ENCODE data around the gene A2M. TPM values are rescaled to one million over a fixed set of nuclear protein-coding genes. Genes with fewer than 3 reads are reported as not detected.

Gene A2M
- total and polyA plus RNA-seq, 2 of the 13 experiments (the other 11 are each of a cell fraction or from before 2014, with no cell fraction given): 2,807 to 6,551 TPM

- TF ChIP-seq PAXIP1 (CRISPR knock-in tag; conservative IDR thresholded peaks at IDR 0.05): no peak
- TF ChIP-seq MZF1 (CRISPR knock-in tag; IDR thresholded peaks at IDR 0.05; ENCODE audit: borderline replicate concordance): no peak
- no peak; the same call in 1 of the 2 replicates for TF ChIP-seq ZNF703 (CRISPR knock-in tag; IDR thresholded peaks at IDR 0.05; ENCODE audit: borderline replicate concordance)
- TF ChIP-seq, protein P1, sequence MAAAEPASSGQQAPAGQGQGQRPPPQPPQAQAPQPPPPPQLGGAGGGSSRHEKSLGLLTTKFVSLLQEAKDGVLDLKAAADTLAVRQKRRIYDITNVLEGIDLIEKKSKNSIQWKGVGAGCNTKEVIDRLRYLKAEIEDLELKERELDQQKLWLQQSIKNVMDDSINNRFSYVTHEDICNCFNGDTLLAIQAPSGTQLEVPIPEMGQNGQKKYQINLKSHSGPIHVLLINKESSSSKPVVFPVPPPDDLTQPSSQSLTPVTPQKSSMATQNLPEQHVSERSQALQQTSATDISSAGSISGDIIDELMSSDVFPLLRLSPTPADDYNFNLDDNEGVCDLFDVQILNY (CRISPR knock-in tag; conservative IDR thresholded peaks at IDR 0.05): no peak
- 0 out of 2 replicates have a peak, but pooled peaks have one; percentile 8 for TF ChIP-seq NCOA5 (CRISPR knock-in tag; IDR thresholded peaks at IDR 0.05)
- TF ChIP-seq GRHL1 (CRISPR knock-in tag; conservative IDR thresholded peaks at IDR 0.05): no peak
- TF ChIP-seq ZNF224 (CRISPR knock-in tag; IDR thresholded peaks at IDR 0.05): no peak
- TF ChIP-seq ZGPAT (CRISPR knock-in tag; IDR thresholded peaks at IDR 0.05): 0 out of 2 replicates have a peak, but pooled peaks have one; percentile 2
- no peak for TF ChIP-seq ZBTB44 (CRISPR knock-in tag; IDR thresholded peaks at IDR 0.05)
- TF ChIP-seq PHF21A (CRISPR knock-in tag; IDR thresholded peaks at IDR 0.05): no peak
- TF ChIP-seq CENPX (CRISPR knock-in tag; IDR thresholded peaks at IDR 0.05): no peak
- TF ChIP-seq ZFX (CRISPR knock-in tag; IDR thresholded peaks at IDR 0.05; ENCODE audit: low read depth): no peak
- no peak for TF ChIP-seq NONO (IDR thresholded peaks at IDR 0.05)
- no peak for TF ChIP-seq NONO (CRISPR knock-in tag; conservative IDR thresholded peaks at IDR 0.05)
- TF ChIP-seq FOXO1 (CRISPR knock-in tag; IDR thresholded peaks at IDR 0.05): 0 out of 2 replicates have a peak, but pooled peaks have one; percentile 29
- TF ChIP-seq ZBTB33 (CRISPR knock-in tag; IDR thresholded peaks at IDR 0.05): no peak
- TF ChIP-seq EED (CRISPR knock-in tag; IDR thresholded peaks at IDR 0.05): no peak
- no peak for TF ChIP-seq ZNF572 (CRISPR knock-in tag; IDR thresholded peaks at IDR 0.05)
- 0 out of 2 replicates have a peak, but pooled peaks have one; percentile 75 for TF ChIP-seq ZBTB7A (CRISPR knock-in tag; IDR thresholded peaks at IDR 0.05)
- TF ChIP-seq ELF4 (CRISPR knock-in tag; IDR thresholded peaks at IDR 0.05; ENCODE audit: borderline replicate concordance): no peak
These were observed 50.2 kb downstream of the A2M start (continued) for GRCh38 chr12:9065607-9065856.

Measured in HepG2 (cell line).